ENCODE data around the gene CDH13.

GRCh38 chr16:82917886-82918595, 291.3 kb downstream of the CDH13 start:
- TF ChIP-seq CTCF (conservative IDR thresholded peaks at IDR 0.05 in 1 of 2, IDR thresholded peaks at IDR 0.05 in 1 of 2; ENCODE audit: low read depth in 1 of 2, low read length in 2 of 2) (no peak), EZH2 (IDR thresholded peaks at IDR 0.05; ENCODE audit: low read length, missing control alignments) (no peak)

All from fibroblast of lung (primary cell).